ENCODE measurements around the gene DAZAP1.

DNA sequence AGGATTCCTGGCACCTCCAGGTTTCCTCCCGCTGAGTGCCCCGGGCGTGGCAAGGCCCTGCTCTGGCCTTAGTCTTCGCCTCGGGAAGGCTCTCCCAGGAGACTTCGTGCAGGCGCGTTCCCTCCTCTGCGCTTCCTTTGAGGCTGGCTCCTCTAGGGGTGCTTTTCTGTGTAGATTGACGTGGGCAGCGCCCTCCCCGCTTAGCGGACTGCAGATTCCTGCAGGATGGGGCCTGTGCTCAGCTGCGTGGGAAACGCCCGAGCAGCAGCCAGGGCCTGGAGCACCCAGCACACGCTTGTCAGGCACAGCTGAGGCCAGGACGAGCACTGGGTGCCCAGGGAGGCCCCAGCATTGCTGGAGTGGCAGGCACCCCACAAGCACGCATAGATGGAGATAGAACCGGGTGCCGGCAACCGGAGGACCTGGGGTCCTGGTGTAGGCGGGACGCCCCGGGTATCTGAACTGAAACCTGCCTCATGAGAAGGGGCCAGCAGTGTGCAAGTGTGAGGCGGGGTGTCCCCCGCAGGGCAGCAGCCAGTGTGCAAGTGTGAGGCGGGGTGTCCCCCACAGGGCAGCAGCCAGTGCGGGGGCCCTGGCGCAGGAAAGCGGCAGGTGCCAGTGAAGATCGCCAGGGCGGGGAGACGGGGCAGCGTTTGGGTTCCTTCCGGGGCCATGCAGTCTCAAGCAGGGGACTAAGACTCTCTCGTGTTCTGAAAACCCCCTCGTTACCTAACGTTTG is 20.3 kb upstream of the DAZAP1 start:
- TF ChIP-seq, protein P1, sequence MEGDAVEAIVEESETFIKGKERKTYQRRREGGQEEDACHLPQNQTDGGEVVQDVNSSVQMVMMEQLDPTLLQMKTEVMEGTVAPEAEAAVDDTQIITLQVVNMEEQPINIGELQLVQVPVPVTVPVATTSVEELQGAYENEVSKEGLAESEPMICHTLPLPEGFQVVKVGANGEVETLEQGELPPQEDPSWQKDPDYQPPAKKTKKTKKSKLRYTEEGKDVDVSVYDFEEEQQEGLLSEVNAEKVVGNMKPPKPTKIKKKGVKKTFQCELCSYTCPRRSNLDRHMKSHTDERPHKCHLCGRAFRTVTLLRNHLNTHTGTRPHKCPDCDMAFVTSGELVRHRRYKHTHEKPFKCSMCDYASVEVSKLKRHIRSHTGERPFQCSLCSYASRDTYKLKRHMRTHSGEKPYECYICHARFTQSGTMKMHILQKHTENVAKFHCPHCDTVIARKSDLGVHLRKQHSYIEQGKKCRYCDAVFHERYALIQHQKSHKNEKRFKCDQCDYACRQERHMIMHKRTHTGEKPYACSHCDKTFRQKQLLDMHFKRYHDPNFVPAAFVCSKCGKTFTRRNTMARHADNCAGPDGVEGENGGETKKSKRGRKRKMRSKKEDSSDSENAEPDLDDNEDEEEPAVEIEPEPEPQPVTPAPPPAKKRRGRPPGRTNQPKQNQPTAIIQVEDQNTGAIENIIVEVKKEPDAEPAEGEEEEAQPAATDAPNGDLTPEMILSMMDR (conservative IDR thresholded peaks at IDR 0.05; ENCODE audit: low read depth, low read length) = no peak
- no peak for TF ChIP-seq EZH2 (IDR thresholded peaks at IDR 0.05; ENCODE audit: low read length, unreplicated experiment)
